Measurements from ENCODE around the gene KLHDC10. TPM values are rescaled to one million over a fixed set of nuclear protein-coding genes. Genes with fewer than 3 reads are reported as not detected.

KLHDC10 gene
- total RNA-seq, 2 experiments from 2014 or later, result 12.8 to 14.3 TPM

- intact Hi-C loops (cut with micrococcal nuclease), result no loop called here
- DNase-seq, result no peak
- Mint-ChIP-seq H3K27ac (no peak overlapping the region), H3K9me3 (no peaks in the 10 kb centered on the region), H3K36me3 (ENCODE audit: low read depth) (peaks cover 22% of the 10 kb centered on the region), H3K4me3 (no peak overlapping the region), H3K27me3 (no peaks in the 10 kb centered on the region), H3K4me1 (ENCODE audit: low read depth) (peaks cover 16% of the 10 kb centered on the region)
- ATAC-seq, result no peak
- CTCF ChIA-PET, result interaction anchor here (1.5 kb wide), 1 partner anchor 11 kb away, joined by 3 read pairs; no protein-coding TSS in a partner anchor
- POLR2A ChIA-PET, result interaction anchor here (1.0 kb wide), 1 partner anchor 73 kb away, joined by 3 read pairs; the partner anchor contains the start of gene TMEM209
- TF ChIP-seq, protein P1, sequence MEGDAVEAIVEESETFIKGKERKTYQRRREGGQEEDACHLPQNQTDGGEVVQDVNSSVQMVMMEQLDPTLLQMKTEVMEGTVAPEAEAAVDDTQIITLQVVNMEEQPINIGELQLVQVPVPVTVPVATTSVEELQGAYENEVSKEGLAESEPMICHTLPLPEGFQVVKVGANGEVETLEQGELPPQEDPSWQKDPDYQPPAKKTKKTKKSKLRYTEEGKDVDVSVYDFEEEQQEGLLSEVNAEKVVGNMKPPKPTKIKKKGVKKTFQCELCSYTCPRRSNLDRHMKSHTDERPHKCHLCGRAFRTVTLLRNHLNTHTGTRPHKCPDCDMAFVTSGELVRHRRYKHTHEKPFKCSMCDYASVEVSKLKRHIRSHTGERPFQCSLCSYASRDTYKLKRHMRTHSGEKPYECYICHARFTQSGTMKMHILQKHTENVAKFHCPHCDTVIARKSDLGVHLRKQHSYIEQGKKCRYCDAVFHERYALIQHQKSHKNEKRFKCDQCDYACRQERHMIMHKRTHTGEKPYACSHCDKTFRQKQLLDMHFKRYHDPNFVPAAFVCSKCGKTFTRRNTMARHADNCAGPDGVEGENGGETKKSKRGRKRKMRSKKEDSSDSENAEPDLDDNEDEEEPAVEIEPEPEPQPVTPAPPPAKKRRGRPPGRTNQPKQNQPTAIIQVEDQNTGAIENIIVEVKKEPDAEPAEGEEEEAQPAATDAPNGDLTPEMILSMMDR (IDR thresholded peaks at IDR 0.05), result no peak
Observed at GRCh38 chr7:130131964-130132875, 61.9 kb downstream of the KLHDC10 start.

DNA sequence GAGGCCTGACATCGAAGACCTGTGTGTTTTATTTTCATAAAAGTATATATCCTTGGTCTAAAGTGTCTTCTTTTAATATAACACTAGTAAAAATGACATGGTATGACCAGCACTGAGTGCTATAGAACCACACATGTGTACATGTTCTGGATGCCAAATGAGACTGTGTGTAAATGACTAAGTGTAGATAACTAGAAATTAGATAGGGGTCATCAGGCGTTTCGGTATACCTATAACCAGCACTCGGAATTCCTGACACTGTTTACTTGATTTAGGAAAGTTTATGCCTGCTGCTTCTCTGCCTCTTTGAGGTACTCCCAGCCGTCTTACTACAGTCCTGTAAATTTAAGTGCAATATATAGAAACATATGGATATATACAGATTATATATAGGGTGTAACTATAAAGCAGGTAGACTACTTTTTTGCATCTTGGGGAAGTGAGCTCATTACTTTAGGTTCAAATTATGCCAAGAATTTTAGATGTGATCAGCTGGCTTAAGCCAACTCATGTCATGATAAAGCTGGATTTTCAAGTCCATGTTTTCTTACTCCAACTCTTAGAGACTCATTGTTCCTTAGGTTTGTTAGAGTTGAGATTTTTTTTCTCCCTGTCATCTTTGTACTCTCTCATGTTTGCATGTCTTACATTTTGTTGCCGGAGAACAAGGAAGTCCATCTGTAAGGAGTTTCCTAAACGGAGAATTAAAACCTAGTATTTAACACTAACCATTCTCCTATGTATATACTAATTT, 62.9 kb downstream of the KLHDC10 start:
- TF ChIP-seq, protein P1 (IDR thresholded peaks at IDR 0.05), result no peak
- Mint-ChIP-seq H3K4me3 (no peak overlapping the region), H3K4me1 (ENCODE audit: low read depth) (peaks cover 16% of the 10 kb centered on the region), H3K27me3 (no peaks in the 10 kb centered on the region), H3K9me3 (no peaks in the 10 kb centered on the region), H3K36me3 (ENCODE audit: low read depth) (peaks cover 22% of the 10 kb centered on the region), H3K27ac (no peak overlapping the region)
- intact Hi-C loops (cut with micrococcal nuclease), result no loop called here
- ATAC-seq (no peak), DNase-seq (no peak)
- POLR2A ChIA-PET, result no interaction called here
- CTCF ChIA-PET, result no interaction called here

- intact Hi-C loops (cut with micrococcal nuclease), result no loop called here
- Mint-ChIP-seq H3K4me1 (ENCODE audit: low read depth) (peaks cover 16% of the 10 kb centered on the region), H3K27me3 (no peaks in the 10 kb centered on the region), H3K36me3 (ENCODE audit: low read depth) (peaks cover 19% of the 10 kb centered on the region), H3K4me3 (no peak overlapping the region), H3K9me3 (no peaks in the 10 kb centered on the region), H3K27ac (no peak overlapping the region)
- ChIA-PET CTCF (interaction anchor here (0.9 to 1.4 kb wide), 2 partner anchors 16 to 71 kb away, joined by 3 read pairs; partner anchors contain the start of gene TMEM209), POLR2A (interaction anchor here (1.1 kb wide), 1 partner anchor 18 kb away, joined by 3 read pairs; no protein-coding TSS in a partner anchor)
- TF ChIP-seq, protein P1 (IDR thresholded peaks at IDR 0.05), result no peak
- ATAC-seq (no peak), DNase-seq (no peak)
Observed at GRCh38 chr7:130134106-130134636, 63.8 kb downstream of the KLHDC10 start.

DNA sequence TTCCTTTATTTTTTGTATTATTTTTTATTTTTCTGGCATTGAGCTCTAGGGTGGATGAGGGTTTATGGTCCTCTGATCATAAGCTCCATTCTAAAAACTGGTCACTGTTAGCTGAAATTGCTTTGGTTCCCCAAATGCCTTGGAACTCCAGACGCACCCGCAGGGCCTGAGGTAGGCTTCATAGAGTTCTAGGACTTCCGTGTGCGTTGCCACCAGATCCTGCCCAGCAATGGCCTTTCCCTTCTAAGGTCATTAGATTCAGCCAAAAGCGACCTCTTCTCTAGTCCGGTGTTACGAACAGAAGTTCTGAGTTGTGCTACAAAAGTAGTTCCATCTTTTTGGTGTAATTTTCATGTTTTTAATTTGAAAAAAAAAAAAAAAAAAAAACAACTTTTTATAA, 64.4 kb downstream of the KLHDC10 start:
- TF ChIP-seq, protein P1 (IDR thresholded peaks at IDR 0.05), result no peak
- H3K4me1 Mint-ChIP-seq (ENCODE audit: low read depth), result peaks cover 16% of the 10 kb centered on the region
- intact Hi-C loops (cut with micrococcal nuclease), result no loop called here
- ChIA-PET CTCF (interaction anchor here (0.9 to 1.4 kb wide), 2 partner anchors 16 to 71 kb away, joined by 3 read pairs; partner anchors contain the start of gene TMEM209), POLR2A (interaction anchor here (0.9 to 1.1 kb wide), 2 partner anchors 18 to 20 kb away, joined by 3 to 4 read pairs; no protein-coding TSS in a partner anchor)
- H3K9me3 Mint-ChIP-seq, result no peaks in the 10 kb centered on the region
- no peak overlapping the region for H3K4me3 Mint-ChIP-seq
- H3K27ac Mint-ChIP-seq, result no peak overlapping the region
- DNase-seq, result no peak
- peaks cover 18% of the 10 kb centered on the region for H3K36me3 Mint-ChIP-seq (ENCODE audit: low read depth)
- no peaks in the 10 kb centered on the region for H3K27me3 Mint-ChIP-seq
- no peak for ATAC-seq
